ENCODE data around the gene PPP3CA. TPM values are rescaled to one million over a fixed set of nuclear protein-coding genes. Genes with fewer than 3 reads are reported as not detected.
A peak's percentile ranks its signal among the peaks of the same experiment; 100 is the strongest.
"Not testable (repeated sequence)": the region's sequence is repeated elsewhere in the genome, so short reads cannot be mapped to it uniquely, and the experiment has no call there.

The PPP3CA gene
- total and polyA plus RNA-seq, 4 donors, result 13.5 to 72.0 (median 30.7) TPM

- Histone ChIP-seq H3K27ac (ENCODE audit: low read depth in 1 of 2, low read length in 1 of 2) (peak overlapping the region in 1 of 2 donors; percentile 33), H3K4me1 (ENCODE audit: control insufficient read depth in 5 of 5, insufficient read depth in 5 of 5, low read length in 5 of 5) (peaks cover 0 to 3% (median 2%) of the 10 kb centered on the region in 5 donors), H3K27me3 (ENCODE audit: control insufficient read depth in 3 of 3, insufficient read depth in 3 of 3, low read length in 2 of 3) (no peaks in the 10 kb centered on the region), H3K36me3 (ENCODE audit: control insufficient read depth in 4 of 4, insufficient read depth in 4 of 4, low read length in 4 of 4) (no peaks in the 10 kb centered on the region), H3K4me3 (no peak overlapping the region), H3K9ac (ENCODE audit: insufficient read depth in 1 of 2, low read length in 2 of 2) (no peak overlapping the region), H3K9me3 (ENCODE audit: control insufficient read depth in 4 of 4, insufficient read depth in 3 of 4, low read length in 3 of 4) (no peaks in the 10 kb centered on the region)
- TF ChIP-seq, protein P1, sequence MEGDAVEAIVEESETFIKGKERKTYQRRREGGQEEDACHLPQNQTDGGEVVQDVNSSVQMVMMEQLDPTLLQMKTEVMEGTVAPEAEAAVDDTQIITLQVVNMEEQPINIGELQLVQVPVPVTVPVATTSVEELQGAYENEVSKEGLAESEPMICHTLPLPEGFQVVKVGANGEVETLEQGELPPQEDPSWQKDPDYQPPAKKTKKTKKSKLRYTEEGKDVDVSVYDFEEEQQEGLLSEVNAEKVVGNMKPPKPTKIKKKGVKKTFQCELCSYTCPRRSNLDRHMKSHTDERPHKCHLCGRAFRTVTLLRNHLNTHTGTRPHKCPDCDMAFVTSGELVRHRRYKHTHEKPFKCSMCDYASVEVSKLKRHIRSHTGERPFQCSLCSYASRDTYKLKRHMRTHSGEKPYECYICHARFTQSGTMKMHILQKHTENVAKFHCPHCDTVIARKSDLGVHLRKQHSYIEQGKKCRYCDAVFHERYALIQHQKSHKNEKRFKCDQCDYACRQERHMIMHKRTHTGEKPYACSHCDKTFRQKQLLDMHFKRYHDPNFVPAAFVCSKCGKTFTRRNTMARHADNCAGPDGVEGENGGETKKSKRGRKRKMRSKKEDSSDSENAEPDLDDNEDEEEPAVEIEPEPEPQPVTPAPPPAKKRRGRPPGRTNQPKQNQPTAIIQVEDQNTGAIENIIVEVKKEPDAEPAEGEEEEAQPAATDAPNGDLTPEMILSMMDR (IDR thresholded peaks at IDR 0.05; ENCODE audit: control extremely low read depth, extremely low read depth), result no peak
- no peak for DNase-seq
- WGBS, 2 donors, result 94 to 96% methylated on average over 3 of the region's 3 CpGs
- no peak for ATAC-seq (ENCODE audit: insufficient read depth, low FRiP score)
These were observed 109.6 kb downstream of the PPP3CA start for GRCh38 chr4:101237773-101238172.

- no peak overlapping the region for H3K4me3 ChIP-seq
- no peak for ATAC-seq (ENCODE audit: insufficient read depth, low FRiP score)
- DNase-seq, result no peak
- no peaks in the 10 kb centered on the region for H3K9me3 ChIP-seq (ENCODE audit: control insufficient read depth in 4 of 4, insufficient read depth in 3 of 4, low read length in 3 of 4)
- 69 to 79% methylated on average over 2 of the region's 2 CpGs for WGBS, 2 donors
- H3K4me1 ChIP-seq (ENCODE audit: control insufficient read depth in 5 of 5, insufficient read depth in 5 of 5, low read length in 5 of 5), result peaks cover 0 to 5% (median 3%) of the 10 kb centered on the region in 5 donors
- H3K36me3 ChIP-seq (ENCODE audit: control insufficient read depth in 4 of 4, insufficient read depth in 4 of 4, low read length in 4 of 4), result no peaks in the 10 kb centered on the region
- no peak overlapping the region for H3K27ac ChIP-seq (ENCODE audit: low read depth in 1 of 2, low read length in 1 of 2)
- no peak overlapping the region for H3K9ac ChIP-seq (ENCODE audit: insufficient read depth in 1 of 2, low read length in 2 of 2)
- TF ChIP-seq, protein P1 (IDR thresholded peaks at IDR 0.05; ENCODE audit: control extremely low read depth, extremely low read depth), result no peak
- no peaks in the 10 kb centered on the region for H3K27me3 ChIP-seq (ENCODE audit: control insufficient read depth in 3 of 3, insufficient read depth in 3 of 3, low read length in 2 of 3)
These were observed 111.2 kb downstream of the PPP3CA start for GRCh38 chr4:101236097-101236496.

DNA sequence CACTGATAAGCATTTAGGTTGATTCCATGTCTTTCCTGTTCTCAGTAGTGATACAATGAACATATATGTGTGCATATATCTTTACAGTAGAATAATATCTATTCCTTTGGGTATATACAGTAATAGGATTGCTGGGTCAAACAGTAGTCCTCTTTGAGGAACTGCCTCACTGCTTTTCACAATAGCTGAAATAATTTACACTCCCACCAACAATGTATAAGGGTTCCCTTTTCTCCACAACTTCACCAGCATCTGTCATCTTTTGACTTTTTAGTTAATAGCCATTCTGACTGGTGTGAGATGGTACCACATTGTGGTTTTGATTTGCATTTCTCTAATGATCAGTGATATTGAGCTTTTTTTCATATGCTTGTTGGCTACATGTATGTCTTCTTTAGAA lies 113.2 kb downstream of the PPP3CA start:
- not testable (repeated sequence) for H3K4me1 ChIP-seq (ENCODE audit: control insufficient read depth in 5 of 5, insufficient read depth in 5 of 5, low read length in 5 of 5); H3K9ac ChIP-seq (ENCODE audit: insufficient read depth in 1 of 2, low read length in 2 of 2); H3K27me3 ChIP-seq (ENCODE audit: control insufficient read depth in 3 of 3, insufficient read depth in 3 of 3, low read length in 2 of 3); ATAC-seq (ENCODE audit: insufficient read depth, low FRiP score); H3K27ac ChIP-seq (ENCODE audit: low read depth in 1 of 2, low read length in 1 of 2); DNase-seq; H3K4me3 ChIP-seq; H3K9me3 ChIP-seq (ENCODE audit: control insufficient read depth in 4 of 4, insufficient read depth in 3 of 4, low read length in 3 of 4); H3K36me3 ChIP-seq (ENCODE audit: control insufficient read depth in 4 of 4, insufficient read depth in 4 of 4, low read length in 4 of 4)

- no peaks in the 10 kb centered on the region for H3K9me3 ChIP-seq (ENCODE audit: control insufficient read depth in 4 of 4, insufficient read depth in 3 of 4, low read length in 3 of 4)
- H3K4me3 ChIP-seq, result no peak overlapping the region
- TF ChIP-seq, protein P1 (IDR thresholded peaks at IDR 0.05; ENCODE audit: control extremely low read depth, extremely low read depth), result no peak
- no peak overlapping the region for H3K9ac ChIP-seq (ENCODE audit: insufficient read depth in 1 of 2, low read length in 2 of 2)
- ATAC-seq (ENCODE audit: insufficient read depth, low FRiP score) (peak; percentile 58), DNase-seq (no peak)
- H3K27me3 ChIP-seq (ENCODE audit: control insufficient read depth in 3 of 3, insufficient read depth in 3 of 3, low read length in 2 of 3), result no peaks in the 10 kb centered on the region
- WGBS, 2 donors, result 57 to 72% methylated on average over 1 of the region's 1 CpG
- H3K4me1 ChIP-seq (ENCODE audit: control insufficient read depth in 5 of 5, insufficient read depth in 5 of 5, low read length in 5 of 5), result peaks cover 0 to 6% (median 0%) of the 10 kb centered on the region in 5 donors
- H3K36me3 ChIP-seq (ENCODE audit: control insufficient read depth in 4 of 4, insufficient read depth in 4 of 4, low read length in 4 of 4), result no peaks in the 10 kb centered on the region
- no peak overlapping the region for H3K27ac ChIP-seq (ENCODE audit: low read depth in 1 of 2, low read length in 1 of 2)
These were observed 115.1 kb downstream of the PPP3CA start for GRCh38 chr4:101232074-101232776.
